ENCODE results near the gene COL18A1.

Gene COL18A1

DNA sequence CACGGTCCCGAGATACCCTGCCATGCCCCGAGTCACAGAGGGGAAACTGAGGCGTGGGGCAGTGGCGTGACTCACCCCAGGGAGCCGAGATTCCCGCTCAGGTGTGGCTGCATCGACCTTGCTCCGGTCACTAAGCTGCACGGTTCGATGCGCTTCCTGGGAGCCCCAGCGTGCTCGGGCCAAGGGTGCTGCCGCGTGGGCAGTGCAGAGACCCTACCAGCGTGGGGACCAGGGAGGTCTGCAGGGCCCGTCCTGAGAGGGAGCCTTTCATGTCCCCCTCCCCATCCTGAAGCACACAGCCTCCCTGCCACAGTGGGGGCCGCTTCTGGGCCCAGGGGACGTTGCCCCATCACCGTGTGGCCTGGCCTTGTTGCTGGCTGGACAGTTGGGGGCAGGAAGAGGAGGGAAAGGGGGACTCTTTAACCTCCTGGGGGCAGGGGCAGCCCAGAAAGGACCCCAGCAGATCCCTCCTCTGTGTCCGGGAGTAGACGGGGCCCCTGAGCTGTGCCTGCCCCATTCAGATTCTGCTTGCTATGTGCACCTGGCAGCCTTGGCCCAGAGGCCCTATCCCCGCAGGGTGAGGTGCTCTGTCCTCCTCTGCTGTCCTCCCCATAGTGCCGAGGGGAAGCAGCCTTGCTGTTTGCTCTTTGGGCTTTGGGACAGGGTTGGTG lies 52.3 kb downstream of the COL18A1 start:
- no peak for DNase-seq

DNA sequence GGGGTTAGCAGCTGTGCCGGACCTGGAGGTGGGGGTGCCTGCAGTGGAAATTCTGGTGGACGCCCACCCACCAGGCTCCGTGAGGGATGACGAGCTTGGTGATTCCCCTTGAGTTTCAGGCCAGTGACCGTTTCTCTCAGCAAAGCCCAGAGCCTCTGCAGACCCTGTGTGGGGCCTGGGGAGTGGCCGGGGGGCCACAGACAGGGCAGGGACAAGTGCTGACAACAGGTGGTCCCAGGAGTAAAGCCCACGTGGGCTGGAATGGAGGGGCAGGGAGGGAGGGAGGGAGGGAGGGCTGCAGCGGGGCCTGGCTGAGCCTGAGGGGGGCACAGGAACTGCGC lies 52.8 kb downstream of the COL18A1 start:
- no peak for DNase-seq

DNA sequence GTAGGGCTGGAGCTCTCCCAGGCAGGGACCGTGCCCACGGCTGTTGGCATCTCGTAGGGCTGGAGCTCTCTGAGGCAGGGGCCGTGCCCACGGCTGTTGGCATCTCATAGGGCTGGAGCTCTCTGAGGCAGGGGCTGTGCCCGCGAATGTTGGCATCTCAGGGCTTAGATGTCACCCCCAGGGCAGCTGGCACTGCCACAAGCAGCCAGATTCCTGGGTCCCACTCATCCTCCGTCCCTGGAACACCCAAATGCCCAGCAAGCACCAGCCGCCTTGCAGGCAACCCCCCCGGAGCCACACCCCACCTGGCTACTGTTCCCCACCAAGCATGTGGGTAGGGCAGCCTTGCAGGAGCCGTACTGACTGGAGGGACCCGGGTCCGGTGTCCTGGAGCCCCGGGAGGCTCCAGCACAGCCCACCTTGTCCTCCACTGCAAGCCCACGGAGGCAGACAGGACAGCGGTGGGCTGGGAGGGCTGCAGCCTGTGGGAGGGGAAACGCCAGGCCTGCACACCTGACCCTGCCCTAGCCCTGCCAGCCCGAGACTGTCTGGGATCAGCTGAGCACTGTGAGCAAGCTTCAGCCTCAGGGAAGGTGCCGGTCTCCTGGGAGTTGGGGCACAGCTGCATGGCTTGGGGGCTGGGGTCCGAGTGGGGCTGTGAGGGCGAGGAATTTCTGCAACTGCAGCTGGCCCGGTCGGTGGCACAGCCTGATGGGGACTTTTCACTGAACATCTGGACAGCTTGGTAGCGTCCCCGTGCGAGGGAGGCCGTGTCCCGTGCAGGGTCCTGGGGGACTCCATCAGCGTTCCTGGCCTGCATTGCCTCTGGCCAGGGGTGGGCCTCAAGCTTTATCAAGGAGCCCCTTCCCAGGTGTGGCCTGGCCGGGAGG lies 53.6 kb downstream of the COL18A1 start:
- no peak for DNase-seq

DNA sequence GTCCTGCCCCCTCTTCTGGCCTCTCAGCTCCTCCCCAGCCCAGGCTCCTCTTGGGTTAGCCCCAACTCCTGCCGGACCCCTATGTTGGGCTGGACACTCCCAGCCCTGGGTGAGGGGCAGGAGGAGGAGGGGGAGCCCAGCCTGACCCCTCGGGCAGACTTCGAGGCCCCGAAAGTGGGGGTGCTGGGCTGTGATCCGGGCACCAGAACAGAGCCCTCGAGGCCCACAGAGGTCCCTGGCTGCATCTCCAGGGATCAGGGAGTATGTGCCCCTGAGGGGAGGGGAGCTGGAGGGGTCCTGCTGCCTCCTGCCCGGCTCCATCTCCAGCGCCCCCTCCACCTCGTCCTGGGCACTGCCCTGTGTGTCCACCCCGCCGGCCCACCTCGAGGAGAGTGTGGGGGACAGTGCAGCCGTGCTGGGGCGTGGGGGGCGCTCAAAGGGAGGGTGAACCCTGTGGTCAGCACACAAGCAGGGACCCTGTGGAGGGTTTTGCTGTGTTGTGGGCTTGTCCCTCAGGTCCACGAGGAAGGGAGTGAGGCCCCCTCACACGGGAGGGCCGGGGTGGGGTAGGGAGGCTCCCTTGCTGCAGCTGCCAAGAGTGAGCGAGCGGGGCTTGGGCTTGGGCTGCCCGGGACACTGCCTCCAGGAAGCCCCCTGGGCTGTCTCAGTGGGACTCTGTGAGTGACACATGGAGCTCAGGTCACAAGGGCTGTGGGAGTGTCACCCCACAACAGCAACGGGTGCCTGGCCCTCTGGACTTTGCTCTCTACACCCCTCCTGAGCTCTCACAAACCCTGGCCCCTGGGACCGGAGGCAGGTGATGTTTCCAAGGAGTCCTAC lies 54.4 kb downstream of the COL18A1 start:
- no peak for DNase-seq

DNA sequence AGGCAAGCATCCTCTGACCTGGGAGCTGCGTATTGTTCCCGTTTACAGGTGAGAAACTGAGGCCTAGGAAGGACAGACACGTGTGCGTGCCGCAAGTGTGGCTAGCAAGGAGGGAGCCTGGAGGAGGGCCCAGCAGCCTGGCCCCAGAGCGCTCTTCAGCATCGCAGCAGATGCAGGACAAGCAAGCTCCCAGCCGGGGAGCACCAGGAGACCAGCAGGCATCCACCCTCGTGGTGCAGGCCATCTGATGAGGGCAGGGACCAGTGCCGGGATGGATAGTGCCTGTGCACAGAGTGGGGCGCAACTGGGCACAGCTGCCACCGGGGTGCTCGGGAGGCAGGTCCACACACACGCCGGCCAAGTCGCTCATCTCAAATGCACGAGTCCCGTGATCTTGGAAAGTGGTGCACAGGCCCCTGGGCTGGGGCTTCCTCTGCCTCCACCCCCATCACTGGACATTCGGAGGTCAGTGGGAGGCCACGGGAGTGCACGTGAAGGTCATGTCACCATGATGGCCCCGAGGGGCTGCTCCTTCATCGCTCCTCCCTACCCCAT lies 55.1 kb downstream of the COL18A1 start:
- no peak for DNase-seq

DNA sequence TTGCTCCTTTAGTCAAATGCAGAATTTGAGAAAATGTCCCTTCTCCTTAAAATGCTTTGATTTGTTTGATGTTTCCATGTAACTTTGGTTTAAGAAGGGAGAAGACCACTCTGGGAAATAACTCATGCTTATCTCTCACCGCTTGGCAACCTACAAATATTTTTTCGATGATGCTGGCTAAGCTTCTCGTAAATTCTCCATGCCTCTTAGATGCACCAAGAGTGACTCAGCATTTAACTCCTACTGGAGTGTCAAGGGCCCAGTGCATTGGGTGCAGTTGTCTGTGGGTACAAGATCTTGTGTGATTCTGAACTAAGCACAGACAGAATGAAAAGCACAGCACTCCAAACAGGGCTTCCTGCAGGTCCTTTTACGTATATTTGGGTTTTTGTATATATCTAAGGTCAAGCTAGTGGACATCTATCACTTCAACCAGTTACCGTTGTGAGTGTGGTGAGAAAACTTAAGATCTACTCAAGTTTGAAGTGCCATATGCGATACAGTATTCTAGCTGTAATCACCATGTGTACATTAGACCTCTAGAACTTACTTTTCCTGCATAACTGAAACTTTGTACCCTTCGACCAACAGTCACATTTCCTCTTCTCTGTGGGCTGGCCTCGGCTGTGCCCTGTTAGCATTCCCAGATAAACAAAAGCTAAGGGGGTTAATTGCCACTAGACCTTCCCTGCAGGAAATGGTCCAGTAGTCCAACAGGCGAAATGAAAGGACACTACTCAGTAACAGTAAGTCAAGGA lies 55.8 kb downstream of the COL18A1 start:
- no peak for DNase-seq

DNA sequence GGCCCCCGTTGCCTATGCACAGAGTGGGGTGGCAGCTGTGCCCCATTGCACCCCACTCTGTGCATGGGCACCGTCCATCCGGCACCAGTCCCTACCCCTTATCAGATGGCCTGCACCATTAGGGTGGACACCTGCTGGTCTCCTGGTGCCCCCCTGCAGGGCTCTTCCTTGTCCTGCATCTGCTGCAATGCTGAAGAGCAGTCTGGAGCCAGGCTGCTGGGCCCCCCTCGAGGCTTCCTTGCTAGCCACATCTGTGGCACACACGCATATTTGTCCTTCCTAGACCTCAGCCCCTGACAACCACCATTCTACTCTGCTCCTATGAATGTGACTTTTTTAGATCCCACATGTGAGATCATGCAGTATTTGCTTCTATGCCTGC lies 56.4 kb downstream of the COL18A1 start:
- no peak for DNase-seq

DNA sequence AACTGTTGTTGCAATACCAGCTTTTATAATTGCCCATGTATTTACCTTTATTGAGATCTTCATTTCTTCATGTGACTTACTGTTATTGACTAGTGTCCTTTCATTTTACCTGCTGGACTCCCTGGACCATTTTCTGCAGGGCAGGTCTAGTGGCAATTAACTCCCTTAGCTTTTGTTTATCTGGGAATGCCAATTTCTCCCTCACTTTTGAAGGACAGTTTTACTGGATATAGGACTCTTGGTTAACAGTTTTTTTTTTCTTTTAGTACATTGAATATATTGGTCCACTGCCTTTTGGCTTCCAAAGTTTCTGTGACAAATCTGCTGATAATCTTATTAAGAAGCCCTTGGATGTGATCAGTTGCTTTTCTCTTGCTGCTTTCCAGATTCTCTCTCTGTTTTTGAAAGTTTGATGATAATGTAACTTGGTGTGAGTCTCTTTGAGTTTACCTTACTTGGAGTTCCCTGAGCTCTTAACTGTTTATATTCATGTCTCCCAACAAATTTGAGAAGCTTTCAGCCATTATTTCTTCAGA lies 56.9 kb downstream of the COL18A1 start:
- DNase-seq, result no peak

DNA sequence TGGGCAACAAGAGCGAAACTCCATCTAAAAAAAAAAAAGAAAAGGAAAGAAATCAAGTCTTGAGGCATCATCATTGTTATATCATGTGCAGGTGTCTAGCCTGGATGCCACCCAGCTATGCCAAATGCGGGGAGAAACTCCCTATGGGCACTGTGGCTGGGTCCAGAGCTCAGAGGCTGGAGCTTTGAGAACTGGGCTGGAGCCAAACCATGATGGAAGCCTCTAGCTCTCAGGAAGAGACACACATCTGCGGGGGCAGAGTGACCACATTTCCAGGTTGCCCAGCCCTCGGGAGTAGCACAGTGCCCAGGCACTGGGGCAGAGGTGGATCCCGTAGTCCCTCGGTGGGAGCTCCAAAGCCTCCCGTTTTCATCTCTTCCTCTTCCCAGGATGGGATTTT lies 58.9 kb downstream of the COL18A1 start:
- DNase-seq, result no peak

DNA sequence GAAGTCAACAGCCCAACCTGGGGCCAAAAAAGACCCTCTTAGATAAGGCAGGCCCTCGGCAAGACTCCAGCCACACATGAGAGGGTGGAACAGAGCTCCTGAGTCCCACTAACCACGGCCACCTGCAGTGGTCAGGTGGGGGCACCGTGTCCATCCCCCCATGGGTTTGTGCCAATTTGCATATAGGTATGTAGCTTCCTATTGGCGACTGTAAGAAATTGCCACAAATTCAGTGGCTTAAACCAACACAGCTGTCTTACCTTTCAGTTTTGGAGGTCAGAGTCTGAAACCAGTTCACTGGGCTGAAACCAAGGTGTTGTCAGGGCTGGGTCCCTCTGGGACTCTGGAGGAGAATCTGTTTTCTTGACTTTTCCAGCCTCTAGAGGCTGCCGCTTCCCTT lies 59.3 kb downstream of the COL18A1 start:
- no peak for DNase-seq

DNA sequence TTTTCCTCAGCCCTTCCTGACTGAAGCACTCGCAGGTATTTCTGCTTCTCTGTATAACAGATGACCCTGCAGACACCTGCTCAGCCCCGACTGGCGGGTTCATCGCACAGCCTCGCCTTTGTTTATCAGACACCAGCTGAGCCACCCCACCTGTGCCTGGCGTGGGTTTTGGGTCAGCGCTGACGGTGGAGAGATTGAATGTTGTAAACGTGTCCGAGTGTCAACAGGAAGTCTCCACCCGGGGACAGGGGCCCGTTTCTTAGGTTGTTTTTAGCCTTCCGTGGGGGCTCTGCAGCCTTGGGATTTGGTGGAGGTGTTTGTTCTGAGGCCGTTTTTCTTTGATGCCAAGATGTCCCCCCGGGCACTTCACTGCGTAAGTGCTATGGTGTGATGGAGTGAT lies 60.1 kb downstream of the COL18A1 start:
- DNase-seq, result no peak

DNA sequence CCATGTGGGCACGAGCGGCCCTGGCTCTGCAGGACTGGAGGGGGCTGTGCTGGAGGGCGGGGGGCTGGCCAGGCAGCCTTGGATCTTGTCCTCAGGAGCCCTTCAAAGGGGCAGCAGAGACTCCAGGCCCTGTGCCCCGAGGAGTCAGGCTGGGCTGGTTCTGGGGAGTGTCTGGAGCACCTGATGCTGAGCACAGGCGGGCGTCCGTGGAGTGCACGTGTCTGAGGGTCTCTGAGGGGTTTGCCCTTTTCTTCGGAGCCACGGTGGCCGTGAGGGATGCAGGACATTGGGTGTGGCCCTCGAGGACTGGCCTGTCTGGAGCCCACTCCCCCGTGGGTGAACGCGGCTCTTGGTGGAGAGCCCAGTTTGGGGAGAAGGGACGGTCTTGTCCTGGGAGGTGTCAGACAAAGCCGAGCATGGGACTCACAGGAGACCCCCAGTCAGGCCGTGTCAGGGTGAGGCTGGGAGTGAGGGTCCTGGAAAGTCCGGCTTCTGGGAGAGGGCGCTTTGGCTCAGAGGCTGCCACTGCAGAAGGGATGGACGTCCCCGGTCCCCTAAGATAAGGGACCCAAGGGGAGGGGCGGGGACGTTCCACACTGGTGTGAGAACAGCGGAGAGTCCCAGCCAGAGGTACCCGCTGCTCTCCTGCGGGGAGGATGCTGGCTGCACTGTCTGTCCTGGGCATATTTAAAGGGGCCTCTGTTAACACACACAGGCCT lies 60.8 kb downstream of the COL18A1 start:
- DNase-seq, result no peak

DNA sequence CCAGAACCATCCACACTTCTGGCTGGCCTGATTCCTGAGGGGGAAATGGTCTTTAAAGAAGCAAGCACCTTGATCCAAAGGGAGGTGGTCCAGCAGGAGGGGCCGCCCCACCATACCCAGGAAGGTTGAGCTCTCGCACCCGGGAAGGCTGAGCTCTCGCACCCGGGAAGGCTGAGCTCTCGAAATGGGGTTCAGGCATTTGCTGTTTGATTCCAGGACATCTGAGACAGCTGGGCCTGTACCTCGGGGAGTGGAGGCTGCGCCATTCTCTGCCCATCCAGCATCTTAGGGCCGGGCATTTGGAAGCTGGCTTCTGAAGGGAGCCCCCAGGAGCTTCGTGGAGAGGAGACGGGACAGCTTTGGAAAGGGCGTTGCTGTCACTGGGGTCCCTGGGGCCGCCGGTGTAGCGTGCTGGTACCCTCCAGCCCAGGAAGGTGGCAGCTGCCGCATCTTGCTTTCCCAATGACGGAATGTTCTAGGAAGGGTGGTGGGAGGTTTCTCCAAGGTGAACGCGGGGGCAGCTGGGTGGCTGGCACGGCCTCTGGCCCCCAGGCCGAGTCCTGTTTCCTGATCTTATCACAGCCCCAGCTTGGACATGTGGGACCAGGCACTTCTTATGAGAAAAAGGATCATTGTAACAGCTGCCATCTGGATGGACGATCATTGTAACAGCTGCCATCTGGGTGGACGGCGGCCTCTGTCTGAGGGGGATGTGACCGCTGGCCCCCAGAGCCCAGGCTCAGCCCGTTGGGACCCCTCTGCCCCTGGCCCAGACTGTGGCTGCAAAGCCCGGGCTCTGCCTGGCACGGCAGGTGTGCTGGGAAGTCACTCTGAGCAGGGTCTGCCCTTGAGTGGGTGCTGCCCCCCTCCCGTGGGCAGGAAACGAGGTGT lies 61.6 kb downstream of the COL18A1 start:
- DNase-seq, result no peak

DNA sequence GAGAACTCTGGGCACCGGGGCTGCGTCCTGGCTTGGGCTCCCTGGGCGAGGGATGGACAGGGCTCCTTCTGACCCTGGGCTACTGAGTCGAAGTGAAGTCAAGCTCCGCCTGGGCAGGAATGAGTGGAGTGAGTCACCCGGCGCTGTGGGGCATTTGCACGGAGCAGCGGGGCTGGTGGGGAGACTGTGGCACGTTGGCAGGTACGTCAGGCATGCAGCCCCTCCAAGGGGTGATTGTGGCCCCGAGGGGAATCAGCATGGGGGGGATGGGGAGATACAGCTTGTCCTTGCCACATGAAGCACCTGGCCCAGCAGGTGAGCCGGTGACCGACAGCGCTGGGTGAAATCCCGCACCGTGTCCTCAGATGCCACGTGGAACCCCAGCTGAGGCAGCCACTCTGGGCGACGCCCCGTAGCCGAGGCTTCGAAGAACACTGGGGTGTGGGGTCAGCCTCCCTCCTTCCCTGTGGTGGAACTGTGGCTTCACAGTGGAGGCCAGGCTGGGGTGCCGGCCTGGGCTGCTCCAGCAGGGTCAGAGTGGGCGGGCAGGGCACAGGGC lies 62.3 kb downstream of the COL18A1 start:
- no peak for DNase-seq

DNA sequence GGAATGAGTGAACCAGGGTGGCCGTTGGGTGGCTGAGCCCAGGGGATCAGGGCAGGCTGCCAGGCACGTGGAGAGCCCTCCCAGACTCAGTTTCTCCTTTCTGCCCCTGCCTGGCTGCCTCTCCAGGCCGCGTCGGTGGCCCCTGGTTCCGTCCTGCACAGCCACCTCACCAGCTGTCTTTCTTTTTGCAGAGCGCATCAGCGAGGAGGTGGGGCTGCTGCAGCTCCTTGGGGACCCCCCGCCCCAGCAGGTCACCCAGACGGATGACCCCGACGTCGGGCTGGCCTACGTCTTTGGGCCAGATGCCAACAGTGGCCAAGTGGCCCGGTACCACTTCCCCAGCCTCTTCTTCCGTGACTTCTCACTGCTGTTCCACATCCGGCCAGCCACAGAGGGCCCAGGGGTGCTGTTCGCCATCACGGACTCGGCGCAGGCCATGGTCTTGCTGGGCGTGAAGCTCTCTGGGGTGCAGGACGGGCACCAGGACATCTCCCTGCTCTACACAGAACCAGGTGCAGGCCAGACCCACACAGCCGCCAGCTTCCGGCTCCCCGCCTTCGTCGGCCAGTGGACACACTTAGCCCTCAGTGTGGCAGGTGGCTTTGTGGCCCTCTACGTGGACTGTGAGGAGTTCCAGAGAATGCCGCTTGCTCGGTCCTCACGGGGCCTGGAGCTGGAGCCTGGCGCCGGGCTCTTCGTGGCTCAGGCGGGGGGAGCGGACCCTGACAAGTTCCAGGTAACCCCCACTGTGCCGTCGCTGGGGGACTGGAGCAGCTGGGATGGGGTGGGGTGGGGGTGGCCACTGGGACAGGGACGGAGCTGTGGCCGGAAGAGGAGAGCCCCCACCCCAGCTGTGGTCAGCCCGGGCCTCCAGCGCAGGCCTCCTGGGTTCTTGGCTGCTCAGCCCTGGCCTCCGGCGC lies 63.3 kb downstream of the COL18A1 start:
- no peak for DNase-seq

DNA sequence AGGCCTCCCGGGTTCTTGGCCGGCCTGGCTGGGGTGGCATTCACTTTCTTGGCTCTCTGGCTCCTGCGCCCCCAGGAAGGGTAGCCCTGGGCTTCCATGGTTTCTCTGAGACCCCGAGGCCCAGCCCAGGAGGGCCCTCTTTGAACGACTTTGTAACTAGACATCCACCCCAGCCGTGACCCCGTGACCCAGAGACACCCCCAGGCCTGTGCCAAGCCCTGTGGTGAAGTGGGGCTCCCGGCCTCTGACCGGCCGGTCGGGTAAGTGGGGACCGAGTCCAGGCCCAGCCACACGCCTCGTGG lies 64.0 kb downstream of the COL18A1 start:
- DNase-seq, result no peak

DNA sequence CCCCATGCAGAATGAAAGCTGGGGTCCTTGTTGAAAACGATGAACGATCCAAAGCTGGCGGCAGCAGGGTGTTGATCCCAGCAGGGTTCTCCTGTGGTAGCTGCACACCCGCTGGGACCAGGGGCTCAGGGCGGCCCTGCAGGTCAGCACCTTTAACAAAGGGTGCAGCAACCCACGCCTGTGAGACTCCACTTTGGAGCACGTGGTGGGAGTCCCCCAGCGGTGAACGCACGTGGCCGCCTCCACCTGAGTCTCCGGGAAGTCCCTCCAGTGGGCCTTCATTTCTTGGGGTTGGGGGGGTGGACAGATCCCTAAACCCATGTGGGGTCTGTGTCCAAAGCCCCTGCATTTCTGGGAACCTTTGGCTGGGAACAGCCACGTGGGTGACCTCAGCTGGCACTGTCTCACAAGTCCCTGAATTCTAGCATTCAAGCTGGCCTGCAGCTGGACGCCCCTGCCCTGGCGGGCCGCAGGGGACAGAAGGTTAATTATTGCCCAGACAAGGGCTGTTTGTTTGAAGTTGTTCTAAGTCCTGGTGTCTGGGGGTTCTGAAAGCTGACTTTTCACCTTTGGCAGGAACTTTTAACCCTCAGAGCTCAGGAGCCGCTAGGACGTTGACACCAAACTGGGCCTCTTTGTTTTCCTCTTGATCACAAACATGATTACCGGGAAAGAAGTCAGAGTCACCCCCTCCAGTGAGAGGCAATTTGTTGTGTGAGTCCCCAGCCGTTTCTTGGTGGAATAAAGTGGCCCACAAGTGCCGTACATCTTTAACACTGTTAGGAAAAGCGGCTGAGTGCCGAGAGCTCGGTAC lies 64.5 kb downstream of the COL18A1 start:
- no peak for DNase-seq

DNA sequence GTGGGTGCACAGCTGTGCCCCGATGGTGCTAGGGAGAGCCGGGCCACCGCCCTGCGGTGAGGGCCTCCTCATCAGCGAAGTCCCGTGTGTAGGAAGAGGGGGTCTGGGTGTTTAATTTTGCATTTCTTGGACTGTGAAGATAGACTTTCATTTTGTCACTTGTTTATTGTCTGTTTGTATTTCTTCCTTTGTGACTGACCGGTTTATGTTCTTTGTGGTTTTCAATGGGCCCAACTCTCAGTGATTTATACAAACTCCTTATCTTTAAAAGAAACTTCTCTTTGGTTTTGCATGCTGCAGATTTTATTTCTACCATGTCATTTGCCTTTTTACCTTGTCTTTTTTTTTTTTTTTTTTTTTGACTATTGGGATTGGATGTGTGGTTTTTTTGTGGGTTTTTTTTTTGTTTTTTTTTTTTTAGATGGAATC lies 65.1 kb downstream of the COL18A1 start:
- no peak for DNase-seq
